HG03442 (cell line): ENCODE data around the gene ATP7B.

Experiments used
- ATAC-seq: cut with Tn5 transposase; IDR thresholded peaks from one replicate; pipeline ENCODE4 v1.9.1; 2021; ENCODE audit warnings: mild to moderate bottlenecking, moderate library complexity; ENCODE audit not compliant: unreplicated experiment

The ATP7B gene

DNA sequence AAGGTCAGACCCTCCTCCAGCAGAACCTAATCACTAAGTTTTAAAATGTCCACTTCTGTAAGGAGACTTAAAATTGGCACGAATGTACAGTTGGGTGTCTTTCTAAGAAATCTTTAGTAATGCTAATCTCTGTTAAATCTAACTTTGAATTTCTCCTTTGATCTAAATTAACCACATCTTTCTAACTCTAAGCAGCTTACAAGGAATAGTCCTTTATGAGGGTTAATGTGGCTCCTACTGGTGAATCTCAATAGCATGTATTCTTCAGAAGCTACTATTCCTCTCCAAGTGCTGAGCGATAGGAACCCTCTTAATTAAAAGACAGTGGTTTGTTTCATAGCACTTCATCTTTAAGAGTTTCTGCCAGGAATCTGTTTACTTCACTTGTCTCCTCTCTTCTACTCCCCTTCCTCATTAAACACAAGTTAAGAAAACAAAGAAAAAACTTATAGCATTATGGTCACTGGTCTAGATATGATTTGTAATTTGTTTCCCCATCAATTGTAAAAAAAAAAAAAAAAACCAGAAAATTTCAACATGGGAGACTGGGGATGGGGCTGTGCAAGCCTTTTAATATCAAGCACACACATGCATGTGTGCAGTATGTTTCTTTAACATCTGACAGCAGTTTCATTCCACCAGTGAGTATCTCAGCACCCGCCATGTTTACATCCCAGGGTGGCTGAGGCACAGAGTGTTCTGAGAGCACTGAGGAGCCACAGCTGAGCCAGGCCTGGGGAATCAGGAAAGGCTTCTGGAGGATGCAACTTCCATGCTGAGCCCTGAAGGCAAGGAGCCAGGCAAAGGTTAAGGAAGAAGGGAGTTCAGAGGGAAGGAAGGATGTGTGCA lies 57.7 kb downstream of the ATP7B start:
- no peak for ATAC-seq

DNA sequence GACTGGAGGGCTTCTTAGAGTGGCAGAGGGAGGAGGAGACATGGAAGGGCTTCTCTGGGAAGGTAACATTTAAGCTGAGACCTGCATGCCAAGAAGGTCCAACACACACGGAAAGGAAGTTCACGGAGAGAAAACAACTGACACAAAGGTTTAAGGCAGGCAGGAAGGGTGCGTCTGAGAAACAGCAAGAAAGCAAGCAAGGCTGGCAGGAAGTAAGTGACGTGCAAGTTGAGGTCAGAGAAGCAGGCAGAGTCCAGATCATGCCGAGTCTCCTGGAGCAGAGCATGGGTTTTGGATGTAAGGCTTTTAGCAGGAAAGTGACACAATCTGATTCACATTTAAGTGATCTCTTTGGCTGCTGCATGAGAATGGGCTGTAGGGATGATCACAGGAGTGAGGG lies 60.5 kb downstream of the ATP7B start:
- no peak for ATAC-seq

DNA sequence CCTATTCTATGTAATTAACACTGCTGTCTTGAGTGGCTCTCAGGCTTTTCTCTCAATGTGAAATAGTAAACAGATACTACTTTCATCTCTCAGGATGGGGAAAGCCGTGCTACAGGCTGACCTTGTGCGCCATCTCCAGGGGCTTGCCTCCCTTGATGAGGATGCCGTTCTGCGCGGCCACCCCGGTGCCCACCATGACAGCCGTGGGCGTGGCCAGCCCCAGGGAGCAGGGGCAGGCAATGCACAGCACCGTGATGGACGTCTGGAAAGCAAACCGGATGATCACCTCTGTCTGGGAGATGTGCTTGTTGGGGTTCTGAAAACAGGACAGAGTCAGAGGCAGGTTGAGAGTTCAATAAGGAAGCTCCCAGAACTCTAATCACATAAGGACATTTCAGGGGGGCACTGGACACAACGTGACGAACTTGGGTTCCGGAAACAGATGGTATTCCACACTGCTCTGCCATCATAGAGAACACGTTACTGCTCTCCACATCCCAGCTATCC lies 65.0 kb downstream of the ATP7B start:
- ATAC-seq: no peak

DNA sequence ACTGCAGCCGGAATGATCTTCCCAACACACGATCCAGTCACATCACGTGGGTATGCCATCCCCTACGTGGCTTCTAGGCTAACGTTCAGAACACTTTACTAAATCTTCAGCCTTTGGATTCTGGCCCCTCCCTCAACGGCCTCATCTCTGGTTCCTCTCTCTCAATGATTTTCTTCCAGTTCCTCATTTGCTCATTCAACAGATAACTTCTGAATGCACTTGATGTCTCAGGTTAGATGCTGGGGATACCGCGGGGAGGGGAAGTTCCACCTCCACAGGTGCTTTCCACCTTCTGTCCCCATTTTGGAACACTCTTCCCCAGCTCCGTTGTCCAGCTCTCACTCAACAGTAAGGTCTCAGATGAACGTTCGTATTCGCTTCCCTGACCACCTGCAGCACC lies 66.1 kb downstream of the ATP7B start:
- ATAC-seq: peak; percentile 77

DNA sequence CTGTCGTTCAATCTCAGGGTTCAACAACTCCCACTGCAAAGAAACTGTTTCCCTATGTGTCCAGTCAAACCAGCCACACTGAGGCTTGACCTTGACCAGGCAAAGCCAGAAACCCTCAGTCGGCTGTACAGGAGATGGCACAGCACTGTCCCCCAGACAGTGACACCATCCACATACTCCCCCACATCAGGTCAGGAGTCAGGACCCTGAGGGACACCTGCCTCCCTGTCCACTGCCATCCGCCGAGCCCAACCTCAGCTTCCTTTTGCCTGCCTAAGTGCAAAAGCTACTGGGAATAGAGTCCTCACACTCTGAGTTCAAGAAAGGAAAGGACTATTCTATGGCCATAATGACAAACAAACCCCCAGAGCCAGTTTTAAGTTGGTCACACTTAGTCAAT lies 66.8 kb downstream of the ATP7B start:
- ATAC-seq: no peak

DNA sequence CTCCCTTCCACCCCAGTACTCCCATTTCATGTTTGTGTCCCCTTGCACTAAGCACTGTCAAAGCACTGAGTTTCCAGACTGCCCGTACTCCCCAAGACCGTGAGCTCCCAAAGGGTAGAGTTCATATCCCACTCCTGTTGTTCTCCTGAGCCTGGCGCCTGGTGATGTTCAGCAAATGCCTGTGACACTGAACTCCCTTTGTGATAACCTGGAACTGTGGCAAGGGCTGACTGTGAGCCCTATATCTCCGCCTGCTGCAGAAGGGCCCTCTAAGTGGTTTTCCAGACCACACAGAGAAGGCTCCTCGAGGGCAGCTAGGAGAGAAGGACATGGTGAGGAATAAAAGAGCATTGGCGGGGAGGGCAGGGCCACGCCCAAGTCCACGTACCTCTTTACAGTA lies 67.5 kb downstream of the ATP7B start:
- ATAC-seq: no peak

DNA sequence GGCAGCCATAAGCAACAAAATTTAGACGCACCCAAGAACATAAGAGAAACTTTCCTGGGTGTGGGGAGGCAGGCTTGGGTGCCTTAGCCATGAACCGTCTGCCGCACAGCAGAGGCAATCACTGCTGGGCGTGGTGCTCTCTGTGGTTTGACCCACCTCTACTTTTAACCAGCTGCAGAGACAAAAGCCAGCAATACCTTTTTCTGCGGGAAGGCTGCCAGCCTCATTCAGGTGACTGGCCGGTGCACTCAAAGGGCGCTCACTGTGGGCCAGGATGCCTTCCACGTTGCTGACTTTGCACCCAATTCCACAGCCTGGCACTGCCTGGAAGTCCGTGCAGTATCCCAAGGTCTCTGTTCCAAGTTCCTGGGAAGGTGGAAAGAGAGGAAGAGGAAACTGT lies 69.1 kb downstream of the ATP7B start:
- no peak for ATAC-seq

DNA sequence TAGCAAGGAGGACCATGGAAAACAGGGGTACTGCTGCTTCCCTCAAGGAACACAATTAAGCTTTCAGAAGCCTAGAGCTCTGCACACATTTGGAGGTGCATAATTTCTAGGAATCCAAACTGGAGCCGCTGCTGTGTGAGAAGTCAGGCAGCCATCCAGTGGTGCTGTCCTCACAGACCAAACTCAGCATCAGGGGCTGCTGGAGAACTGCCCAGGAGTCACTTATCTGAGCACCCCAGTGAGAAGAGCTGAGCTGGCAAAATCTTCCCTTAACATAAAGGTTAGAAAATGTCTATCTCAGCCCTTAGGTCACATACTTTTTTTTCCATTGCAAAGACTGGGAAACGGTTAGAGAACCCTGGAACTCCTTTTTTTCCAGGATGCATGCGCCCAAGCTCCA lies 72.8 kb downstream of the ATP7B start:
- ATAC-seq: no peak

DNA sequence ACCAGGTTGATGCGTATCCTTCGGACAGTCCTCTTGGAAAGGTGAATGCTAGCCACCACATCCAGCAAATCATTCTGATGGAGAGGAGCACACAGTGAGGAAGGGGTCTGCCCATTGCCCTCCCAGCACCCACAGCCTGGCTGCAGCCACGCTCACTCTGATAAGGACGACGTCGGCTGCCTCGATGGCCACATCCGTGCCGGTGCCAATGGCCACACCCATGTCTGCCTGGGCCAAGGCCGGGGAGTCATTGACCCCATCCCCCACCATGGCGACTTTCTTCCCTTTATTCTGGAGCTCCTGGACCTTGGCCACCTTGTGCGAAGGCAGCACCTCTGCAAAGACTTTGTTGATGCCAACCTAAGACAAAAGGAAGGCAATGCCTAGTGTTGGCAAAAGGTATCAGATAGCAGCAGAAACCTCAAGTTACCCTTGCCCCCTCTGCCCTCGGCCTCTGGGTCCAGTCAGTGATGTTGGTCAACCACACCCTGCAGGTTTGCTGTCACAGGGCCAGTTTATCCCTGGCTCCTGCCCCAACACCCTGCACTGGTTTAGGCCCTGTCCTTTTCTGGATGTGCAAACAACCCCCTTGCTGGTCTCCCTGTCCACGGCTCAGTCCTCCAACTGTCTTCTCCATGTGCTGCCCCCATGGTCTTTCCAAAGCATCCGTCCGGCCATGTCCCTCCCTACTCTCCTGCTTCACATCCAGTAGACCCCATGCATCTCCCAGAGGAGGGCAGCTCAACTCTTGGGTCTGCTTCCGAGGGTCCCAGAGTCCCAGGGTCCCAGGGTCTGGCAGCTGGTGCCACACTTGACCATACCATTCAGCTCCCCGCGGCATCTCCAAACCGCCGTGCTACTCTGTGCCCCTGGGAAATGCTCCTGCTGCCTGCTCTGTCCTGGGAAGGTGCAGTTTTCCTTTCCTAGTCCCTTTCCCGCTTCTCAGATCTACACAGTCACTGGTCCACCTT lies 73.6 kb downstream of the ATP7B start:
- ATAC-seq: no peak

DNA sequence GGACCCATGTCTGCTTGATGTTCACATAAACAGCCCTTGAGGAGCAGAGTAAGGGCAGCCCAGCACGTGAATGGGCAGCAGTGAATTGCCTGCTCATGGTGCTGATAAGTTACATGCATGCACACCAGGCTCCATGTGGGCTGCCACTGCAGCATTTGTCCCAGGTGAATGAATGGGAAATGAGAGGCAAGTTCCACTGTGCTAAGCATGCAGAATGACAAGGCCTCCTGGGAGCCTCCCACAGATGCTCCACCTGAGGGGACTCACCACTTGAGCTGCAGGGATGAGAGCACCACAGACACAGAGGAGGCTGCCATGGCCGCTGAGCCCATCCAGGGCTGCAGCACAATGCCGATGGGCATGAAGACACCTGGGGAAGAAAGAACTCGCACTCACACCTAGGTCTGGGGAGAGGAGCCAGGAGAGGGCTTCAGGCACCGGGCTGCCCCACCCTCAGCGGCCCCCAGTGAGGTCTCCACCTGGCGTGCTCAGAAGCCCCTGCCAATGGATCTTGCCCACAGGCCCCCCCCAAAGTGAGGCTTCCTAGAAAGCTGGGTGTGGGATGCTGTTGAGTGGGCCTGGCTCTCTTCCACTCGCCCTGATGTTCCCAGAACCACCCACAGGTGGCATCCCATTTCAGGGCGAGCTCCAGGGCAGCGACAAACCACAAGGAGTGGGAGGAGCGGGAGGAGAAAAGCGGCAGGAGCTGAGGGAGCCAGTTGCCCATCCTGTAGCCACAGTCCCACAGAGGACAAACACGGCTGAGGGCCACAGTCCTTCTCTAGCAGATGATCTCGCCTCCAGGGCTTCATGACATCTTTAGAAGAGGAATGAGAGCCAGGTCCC lies 75.7 kb downstream of the ATP7B start:
- ATAC-seq: no peak

DNA sequence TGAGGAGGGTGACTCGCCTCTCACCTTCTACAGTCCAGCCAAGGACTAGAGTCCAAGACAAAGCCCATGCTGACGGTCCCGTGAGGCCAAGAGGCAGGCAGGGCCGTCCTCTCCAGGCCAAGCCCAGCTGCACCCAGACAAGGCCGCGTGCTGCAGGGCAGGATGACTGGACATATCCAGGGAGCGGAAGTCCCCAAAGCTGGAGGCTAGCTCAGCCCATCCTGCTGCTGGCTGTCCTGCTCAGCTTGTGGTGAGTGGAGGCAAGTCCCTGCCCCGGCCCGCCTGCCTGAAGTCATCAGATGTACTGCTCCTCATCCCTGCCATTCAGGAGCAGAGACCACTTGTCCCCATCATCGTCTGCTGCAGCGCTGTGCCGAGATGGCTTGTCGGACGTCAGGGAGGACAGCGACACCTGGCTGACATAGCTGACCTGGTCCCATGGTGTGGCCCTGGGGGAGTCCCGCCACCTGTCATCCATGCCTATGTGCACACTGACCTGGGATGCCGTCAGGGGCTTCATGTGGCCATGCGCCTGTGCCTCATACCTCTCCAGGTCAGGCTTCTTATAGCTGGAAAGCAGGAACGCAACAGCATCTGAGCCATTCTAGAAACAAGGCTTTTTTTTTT lies 76.7 kb downstream of the ATP7B start:
- ATAC-seq: no peak

DNA sequence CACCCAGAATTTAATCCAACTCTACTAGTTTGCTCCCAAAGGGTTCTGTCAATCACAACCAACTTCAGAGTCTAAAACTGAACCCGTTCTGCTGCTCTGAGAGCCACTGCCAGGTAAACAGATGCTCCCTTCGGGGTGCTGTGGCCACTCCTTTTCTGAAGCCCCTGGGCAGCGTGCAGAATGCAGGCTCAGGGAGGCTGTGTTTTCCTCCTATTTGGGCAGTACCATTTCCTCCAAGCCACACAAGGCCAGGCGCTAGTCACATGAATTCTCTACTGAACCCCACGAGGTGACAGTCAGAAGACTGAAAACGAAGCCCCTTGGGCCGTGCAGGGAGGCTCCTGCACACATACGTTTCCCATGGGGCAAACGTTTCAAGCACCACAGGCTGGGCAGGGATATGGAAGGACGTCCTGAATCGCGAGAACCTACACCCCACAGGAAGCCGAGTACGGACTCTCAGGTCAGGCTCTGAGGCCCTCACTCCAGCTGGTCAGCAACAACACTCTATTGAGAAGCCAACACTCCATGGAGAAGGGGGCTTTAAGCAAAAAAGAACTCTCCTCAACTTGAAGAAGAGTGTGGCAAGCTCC lies 77.7 kb downstream of the ATP7B start:
- ATAC-seq: no peak

DNA sequence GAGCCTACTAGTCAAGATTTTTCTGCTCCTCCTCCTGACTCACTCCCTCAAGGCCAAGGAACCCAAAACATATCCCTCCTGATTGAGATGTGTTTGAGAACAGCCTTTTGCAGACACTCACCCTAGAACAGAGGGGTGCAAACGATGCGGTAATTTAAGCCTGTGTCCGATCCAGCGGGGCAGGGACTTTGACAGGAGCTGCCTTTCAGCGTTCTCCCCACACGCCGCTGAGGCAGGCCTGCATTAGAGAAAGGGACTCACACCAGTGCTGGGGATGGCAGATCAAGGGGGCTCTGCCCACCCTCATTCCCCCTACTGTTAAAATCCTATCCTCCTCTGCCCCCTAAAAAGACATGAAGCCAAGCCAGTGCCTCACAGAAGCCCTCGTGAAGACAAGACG lies 79.0 kb downstream of the ATP7B start:
- no peak for ATAC-seq

DNA sequence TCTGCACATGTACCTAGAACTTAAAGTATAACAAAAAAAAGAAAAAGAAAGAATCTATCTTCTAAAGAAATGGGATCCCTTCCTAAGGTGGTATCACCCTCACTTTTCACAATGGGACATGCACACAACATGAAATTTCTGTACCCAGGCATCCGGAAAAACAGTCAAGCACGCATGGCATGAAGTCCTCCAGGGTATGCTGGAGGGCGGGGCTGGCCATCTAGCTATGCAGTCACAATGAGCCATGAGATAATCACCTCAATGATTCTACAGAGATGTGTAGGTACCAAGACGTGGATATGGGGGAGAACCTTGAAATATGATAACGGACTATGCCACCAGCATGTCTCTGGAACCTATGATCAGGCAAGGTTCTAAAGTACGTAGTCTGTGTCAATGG lies 79.6 kb downstream of the ATP7B start:
- ATAC-seq: no peak

DNA sequence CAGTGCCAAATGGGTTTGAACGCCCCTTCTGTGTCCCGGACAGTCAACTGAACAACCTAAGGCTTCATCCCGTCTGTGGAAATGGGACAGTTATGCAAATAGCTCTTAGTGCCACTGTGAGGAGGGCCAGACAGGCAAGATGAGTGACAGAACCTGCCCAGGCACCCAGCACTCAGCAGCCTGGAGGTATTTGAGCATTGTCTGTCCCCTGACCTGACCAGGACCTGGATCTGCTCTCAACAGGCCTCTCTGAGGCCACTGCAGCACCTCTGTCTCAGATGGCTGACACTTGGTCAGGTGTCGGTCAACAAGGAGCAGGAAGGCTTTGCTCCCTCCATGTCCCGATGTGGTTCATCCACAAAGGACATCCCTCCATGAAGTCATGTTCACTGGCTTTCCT lies 81.6 kb downstream of the ATP7B start:
- no peak for ATAC-seq

DNA sequence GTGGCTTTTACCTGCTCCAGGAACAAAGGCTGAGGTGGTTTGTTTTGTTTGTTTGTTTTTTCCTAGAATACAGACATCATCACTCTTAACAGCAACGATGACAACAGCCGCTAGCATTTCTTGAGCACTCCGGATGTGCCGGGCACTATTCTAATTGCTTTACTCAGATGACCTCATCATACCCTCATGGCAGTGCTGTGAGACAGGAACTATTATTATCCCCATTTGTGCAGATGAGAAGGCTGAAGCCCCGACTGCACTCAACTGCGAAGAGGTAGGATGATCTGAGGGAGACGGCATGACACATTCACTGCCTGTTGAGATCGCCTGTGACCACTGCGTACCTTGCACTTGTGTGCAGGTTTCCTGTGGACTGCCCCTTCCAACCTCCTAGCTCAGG lies 83.0 kb downstream of the ATP7B start:
- no peak for ATAC-seq

DNA sequence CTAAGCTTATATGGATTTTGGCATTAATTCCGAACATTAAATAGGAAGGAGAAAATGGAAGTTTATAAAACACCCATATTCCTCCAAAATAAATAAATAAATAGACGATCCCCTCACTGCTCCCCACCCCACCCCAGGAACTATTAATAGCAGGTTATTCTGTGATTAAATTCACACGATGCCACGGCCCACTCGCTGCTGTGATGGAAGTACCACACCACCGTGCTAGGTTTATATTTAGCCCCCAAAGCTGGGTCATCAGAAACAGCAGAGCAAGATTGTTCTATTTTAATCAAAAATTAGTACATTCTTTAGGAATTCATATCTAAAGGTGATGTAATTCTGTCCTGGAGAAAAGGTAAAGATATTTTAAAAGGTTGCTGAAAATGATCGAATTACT lies 84.1 kb downstream of the ATP7B start:
- ATAC-seq: no peak

DNA sequence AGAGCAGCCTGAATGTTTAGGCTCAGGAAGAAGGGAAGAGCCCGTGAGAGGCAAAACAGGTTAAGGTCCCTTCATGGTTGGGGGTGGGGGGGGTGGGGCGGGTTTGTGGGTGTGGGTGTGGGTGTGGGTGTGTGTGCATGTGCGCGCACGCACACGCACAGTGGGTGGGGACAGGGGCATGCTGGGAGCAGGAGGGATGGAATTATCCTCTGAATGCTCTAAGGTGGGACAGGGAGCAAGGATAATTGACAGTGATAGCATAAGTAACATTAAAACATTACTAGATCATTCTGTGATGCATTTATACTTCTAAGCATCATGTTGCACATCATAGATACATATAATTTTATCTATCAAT lies 84.7 kb downstream of the ATP7B start:
- no peak for ATAC-seq

DNA sequence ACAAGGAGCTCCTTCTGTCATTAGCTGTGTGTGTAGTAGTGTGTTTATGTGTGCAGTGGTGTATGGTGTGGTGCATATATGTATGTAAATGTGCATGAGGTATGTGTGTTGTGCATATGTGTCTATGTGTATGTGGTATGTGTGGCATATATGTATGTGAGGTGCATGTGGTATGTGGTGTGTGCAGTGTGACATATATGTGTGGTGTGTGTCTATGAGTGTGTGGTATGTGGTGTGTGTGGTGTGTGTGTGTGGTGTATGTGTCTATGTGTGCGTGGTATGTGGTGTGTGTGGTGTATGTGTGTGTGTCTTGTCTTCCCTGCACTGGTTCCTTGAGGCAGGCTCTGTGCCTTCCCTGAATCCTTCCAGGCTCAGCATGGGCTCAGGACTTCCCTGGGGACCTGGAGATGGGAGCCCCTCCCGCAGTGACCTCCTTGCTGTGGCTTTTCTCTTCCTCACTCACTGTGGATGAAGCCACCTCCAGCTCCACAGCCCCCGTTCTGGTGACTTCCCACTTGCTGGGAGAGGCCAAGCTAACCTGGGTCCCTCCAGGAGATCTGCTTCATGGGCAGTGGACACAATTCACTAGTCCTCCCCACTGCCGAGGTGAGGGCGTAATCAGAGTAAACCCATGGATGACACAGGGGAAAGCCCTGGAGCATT lies 85.3 kb downstream of the ATP7B start:
- ATAC-seq: no peak
